22Rv1 (cell line): ENCODE measurements around the gene GPD2.
"Not testable (repeated sequence)": the region's sequence is repeated elsewhere in the genome, so short reads cannot be mapped to it uniquely, and the experiment has no call there.

Experiments
- H3K27ac ChIP-seq: fragments of 450-650 bp; 2 replicates; pipeline ENCODE4 v1.5.1; 2017
- ZFX ChIP-seq: fragments of 450-650 bp; IDR thresholded peaks from 2 replicates; pipeline ENCODE4 v1.6.1; 2017; ENCODE audit warnings: antibody characterized with exemption, borderline replicate concordance
- TF ChIP-seq, protein P1 (sequence below): fragments of 450-650 bp; IDR thresholded peaks from 2 replicates; pipeline ENCODE4 v1.5.1; 2017; ENCODE audit warnings: mild to moderate bottlenecking

GPD2 gene

DNA sequence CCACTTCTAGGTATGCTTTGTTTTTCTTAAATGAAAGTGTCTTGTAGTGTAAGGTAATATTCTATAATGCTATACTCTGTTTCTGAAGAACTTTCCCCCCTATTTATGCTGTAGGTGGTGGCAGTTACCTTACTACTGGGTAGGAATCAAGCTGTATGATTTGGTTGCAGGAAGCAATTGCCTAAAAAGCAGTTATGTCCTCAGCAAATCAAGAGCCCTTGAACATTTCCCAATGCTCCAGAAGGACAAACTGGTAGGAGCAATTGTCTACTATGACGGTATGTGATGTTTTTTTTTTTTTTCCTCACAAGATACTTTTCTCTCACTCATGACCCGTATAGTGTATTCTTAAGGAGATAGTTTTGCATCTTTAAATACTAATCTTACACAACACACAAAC, 77.0 kb downstream of the GPD2 start:
- no peak overlapping the region for H3K27ac ChIP-seq
- no peak for TF ChIP-seq ZFX
- TF ChIP-seq, protein P1, sequence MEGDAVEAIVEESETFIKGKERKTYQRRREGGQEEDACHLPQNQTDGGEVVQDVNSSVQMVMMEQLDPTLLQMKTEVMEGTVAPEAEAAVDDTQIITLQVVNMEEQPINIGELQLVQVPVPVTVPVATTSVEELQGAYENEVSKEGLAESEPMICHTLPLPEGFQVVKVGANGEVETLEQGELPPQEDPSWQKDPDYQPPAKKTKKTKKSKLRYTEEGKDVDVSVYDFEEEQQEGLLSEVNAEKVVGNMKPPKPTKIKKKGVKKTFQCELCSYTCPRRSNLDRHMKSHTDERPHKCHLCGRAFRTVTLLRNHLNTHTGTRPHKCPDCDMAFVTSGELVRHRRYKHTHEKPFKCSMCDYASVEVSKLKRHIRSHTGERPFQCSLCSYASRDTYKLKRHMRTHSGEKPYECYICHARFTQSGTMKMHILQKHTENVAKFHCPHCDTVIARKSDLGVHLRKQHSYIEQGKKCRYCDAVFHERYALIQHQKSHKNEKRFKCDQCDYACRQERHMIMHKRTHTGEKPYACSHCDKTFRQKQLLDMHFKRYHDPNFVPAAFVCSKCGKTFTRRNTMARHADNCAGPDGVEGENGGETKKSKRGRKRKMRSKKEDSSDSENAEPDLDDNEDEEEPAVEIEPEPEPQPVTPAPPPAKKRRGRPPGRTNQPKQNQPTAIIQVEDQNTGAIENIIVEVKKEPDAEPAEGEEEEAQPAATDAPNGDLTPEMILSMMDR, result no peak

DNA sequence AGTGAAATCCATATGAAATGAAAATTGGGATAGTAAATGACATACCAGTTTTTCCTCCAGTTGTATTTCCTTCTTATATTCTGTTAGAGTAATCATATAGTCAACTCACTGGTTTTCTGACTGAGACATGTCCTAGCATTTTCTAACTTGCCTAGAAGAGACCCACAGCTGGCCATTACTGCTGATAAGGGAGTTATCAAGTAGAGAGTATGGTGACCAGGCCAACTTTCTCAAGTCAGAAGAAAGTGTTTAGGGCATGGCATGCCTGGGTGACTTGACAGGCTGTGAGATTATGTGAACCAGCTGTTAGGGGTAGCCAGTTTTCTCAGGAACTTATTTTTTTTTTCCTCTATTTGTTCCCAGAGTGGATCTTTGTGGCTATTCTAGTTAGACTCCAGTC, 81.2 kb downstream of the GPD2 start:
- no peak for TF ChIP-seq ZFX
- TF ChIP-seq, protein P1, result no peak
- H3K27ac ChIP-seq, result no peak overlapping the region

- TF ChIP-seq, protein P1, result no peak
- no peak for TF ChIP-seq ZFX
- no peak overlapping the region for H3K27ac ChIP-seq
These were observed 82.0 kb downstream of the GPD2 start for GRCh38 chr2:156518138-156518537.

- H3K27ac ChIP-seq, result no peak overlapping the region
- TF ChIP-seq, protein P1, result no peak
These were observed 86.8 kb downstream of the GPD2 start for GRCh38 chr2:156522864-156523440.

DNA sequence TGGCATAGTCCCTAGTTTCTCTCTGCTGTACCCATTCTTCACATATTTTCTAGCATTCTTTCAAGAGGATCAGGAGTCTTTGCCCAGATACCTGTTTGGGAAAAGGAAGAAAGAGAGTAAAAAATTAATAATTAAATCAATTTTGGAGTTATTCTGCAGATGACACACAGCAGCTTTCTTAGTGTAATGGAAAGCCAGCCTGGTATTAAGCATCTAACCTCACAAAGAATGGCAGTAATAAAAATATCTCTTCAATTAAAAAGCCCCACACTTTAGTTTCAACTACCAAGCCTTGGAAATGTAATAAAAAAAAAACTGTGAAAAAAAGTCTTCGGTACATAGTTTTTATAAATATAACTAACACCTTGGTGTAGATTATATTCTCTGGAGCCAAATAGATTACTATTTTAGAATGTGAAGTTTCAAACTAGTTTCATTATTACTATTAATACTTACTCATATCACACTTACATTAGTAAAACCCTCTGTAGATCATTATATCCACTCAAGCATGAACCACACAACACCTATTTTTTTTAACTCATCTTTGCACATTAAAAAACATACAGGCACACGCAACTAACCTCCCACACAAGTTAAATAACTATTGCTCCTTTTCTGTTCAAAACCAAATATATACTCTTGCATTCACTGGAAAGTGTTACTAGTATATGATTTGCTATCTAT, 90.9 kb downstream of the GPD2 start:
- no peak overlapping the region for H3K27ac ChIP-seq
- no peak for TF ChIP-seq ZFX
- TF ChIP-seq, protein P1, result no peak

GRCh38 chr2:156528583-156528982, 92.4 kb downstream of the GPD2 start:
- not testable (repeated sequence) for H3K27ac ChIP-seq

GRCh38 chr2:156532989-156533388, 96.8 kb downstream of the GPD2 start:
- H3K27ac ChIP-seq, result no peak overlapping the region
- no peak for TF ChIP-seq ZFX
- TF ChIP-seq, protein P1, result no peak

- TF ChIP-seq ZFX, result no peak
- TF ChIP-seq, protein P1, result no peak
- no peak overlapping the region for H3K27ac ChIP-seq
These were observed 100.4 kb downstream of the GPD2 start for GRCh38 chr2:156536534-156536933.
